Stimulated activated CD8-positive, alpha-beta memory T cell treated with anti-CD3 and anti-CD28 coated beads, Interleukin-15, amount 100 ng/mL, for 1 hour (primary cell): ENCODE measurements around the gene ENPP1.
"Not testable (repeated sequence)": the region's sequence is repeated elsewhere in the genome, so short reads cannot be mapped to it uniquely, and the experiment has no call there.

Experiments used
- DNase-seq: peaks from one replicate; pipeline ENCODE4 v3.0.0-alpha.2; 2020; ENCODE audit warnings: low read depth

Gene ENPP1

DNA sequence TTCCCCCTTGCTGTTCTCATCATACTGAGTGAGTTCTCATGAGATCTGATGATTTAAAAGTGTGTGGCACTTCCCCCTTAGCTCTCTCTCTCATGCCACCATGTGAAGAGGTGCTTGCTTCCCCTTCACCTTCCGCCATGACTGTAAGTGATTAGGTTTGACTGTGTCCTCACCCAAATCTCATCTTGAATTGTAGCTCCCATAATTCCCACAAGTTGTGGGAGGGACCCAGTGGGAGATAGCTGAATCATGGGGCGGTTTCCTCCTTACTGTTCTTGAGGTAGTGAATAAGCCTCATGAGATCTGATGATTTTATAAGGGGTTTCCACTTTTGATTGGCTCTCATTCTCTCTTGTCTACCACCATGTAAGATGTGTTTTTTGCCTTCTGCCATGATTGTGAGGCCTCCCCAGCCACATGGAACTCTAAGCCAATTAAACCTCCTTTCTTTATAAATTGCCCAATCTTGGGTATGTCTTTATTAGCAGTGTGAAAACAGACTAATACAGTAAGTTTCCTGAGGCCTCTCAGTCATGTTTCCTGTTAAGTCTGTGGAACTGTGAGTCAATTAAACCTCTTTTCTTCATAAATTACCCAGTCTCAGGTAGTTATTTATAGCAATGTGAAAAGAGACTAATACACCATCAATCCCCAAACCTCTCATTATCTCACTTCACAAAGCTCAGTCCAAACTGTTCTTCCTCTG is 108.4 kb downstream of the ENPP1 start:
- DNase-seq: not testable (repeated sequence)

- no peak for DNase-seq
These were observed 109.0 kb downstream of the ENPP1 start for GRCh38 chr6:131916847-131917246.

- DNase-seq: no peak
These were observed 109.5 kb downstream of the ENPP1 start for GRCh38 chr6:131917318-131917717.

- DNase-seq: no peak
These were observed 110.2 kb downstream of the ENPP1 start for GRCh38 chr6:131917763-131918649.

DNA sequence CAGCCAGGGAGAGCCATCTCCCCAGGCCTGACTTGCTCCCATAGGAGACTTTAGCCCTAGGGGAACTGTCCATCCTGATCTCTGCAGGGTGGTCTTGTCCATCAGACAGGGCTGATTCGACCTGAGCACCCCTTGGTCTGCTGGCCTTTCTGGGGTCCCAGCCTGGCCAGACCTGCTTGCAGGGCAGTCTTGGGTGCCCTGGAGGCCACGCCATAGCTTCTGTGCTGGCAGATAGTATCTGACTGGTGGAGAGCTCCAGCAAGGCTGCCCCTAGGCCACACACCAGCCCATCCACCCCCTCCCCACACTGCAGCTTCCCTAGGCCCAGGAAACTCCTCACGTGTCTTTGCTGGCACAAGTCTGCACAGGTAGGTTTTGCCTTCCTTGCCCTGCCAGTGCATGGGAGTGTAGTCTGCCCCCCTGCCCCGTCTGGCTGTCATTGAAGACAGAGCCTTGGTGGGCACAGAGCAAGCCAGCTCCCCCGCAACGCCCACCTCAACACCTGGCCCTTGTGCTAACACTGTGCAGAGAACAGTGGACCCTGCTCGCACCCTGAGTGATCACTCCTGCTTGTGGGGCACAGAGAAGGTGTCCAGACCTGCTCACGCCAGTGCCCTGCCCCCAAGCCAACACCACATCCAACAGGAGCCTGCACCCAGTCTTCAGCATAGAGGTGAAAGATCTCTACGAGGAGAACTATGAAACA is 111.0 kb downstream of the ENPP1 start:
- DNase-seq: no peak

GRCh38 chr6:131920656-131921055 is 112.8 kb downstream of the ENPP1 start:
- DNase-seq: no peak

DNA sequence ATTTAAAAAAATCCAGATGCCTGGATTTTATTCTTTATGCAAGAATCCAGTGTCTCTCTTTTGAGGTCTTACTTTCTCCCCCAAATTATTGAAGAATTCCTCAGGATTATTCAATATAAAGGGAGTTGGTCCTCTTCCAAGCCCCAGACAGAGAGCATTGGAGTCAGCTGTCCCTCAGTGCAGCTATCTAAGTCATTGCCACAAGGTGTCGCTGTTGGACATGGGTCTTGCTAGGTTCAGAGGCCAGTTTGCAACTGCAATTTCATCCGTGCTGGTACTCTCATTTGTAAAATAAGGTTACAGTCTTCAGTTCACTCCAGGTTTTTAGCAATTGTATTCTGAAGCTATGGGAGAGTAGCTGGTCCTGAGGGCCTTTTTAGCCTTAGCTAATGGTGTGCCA is 115.5 kb downstream of the ENPP1 start:
- DNase-seq: no peak

- no peak for DNase-seq
These were observed 117.2 kb downstream of the ENPP1 start for GRCh38 chr6:131924881-131925474.

GRCh38 chr6:131929264-131929663 is 121.4 kb downstream of the ENPP1 start:
- DNase-seq: no peak

- no peak for DNase-seq
These were observed 122.2 kb downstream of the ENPP1 start for GRCh38 chr6:131929976-131930375.

DNA sequence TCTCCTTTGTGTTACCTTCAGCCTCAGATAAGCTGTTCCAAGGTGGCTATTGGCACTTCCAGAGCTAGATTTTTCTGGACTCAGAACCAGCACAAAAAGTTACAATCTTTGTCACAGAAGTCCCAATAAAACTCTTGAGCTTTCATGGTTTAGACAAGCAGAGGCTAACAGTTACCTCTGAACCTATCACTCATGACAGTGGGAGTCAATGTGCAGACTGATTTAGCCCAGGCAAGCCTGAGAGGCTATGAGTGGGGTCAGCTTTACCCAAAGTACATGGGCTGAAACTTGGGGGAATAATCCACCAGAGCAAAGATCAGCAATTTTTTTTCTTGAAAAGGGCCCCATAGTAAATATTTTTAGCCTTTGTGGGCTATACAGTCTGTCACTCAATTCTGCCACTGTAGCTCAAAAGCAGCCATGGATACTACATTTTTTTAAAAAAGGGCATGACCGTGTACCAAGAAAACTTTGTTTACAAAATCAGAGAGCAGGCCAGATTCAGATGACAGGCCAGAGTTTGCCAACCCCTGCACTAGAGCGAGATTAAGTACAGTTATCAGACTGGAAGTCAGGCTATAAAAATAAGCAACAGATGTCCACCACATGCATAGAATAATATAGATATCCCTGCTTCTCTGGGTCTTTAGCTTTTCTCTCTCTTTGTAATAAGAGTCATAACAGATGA is 123.4 kb downstream of the ENPP1 start:
- DNase-seq: no peak

DNA sequence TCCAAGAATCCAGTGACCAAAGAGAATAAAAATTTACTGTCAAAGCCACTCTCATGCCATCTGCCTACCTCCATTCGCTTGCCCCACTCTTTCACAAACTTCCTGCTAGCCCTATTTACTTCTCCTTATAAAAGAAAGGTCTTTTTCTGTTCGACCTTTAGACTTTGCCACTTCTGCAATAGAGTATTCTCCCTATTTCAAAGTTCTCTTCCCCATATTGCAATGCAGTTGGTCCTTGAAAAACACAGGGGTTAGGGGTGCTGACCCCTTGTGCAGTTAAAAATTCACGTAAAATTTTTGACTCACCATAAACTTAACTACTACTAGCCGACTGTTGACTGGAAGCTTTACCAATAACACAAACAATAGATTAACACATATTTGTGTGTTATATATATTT is 128.3 kb downstream of the ENPP1 start:
- no peak for DNase-seq

- no peak for DNase-seq
These were observed 129.4 kb downstream of the ENPP1 start for GRCh38 chr6:131937226-131937625.

GRCh38 chr6:131937703-131938631 is 130.1 kb downstream of the ENPP1 start:
- no peak for DNase-seq
